NCI-H460 (cell line): Measurements from ENCODE around the gene NOL11. TPM values are rescaled to one million over a fixed set of nuclear protein-coding genes. Genes with fewer than 3 reads are reported as not detected.
"Not testable (repeated sequence)": the region's sequence is repeated elsewhere in the genome, so short reads cannot be mapped to it uniquely, and the experiment has no call there.

Experiments
- DNase-seq: peaks from one replicate; pipeline ENCODE4 v3.0.0-alpha.2; 2016; ENCODE audit warnings: low read depth; ENCODE audit errors: extremely low read depth
- small RNA-seq, 2 experiments: library from RNA; depleted of rRNA; stranded (forward); fragments of <200 nt; gene quantifications; one replicate each; pipeline ENCODE3, GENCODE V24; 2014
- total RNA-seq: library from RNA; depleted of rRNA; stranded (reverse); fragments of >200 nt; shearing (Covaris generic); gene quantifications from 2 replicates; pipeline ENCODE4 v1.2.3, GENCODE V29; 2014; rRNA removed

The NOL11 gene
- total RNA-seq, 1 experiment from 2014 or later = 53.8 TPM

- not testable (repeated sequence) for DNase-seq
Measured at GRCh38 chr17:67752160-67752559, 34.4 kb downstream of the NOL11 start.

- DNase-seq = no peak
Measured at GRCh38 chr17:67753026-67753425, 35.3 kb downstream of the NOL11 start.

DNA sequence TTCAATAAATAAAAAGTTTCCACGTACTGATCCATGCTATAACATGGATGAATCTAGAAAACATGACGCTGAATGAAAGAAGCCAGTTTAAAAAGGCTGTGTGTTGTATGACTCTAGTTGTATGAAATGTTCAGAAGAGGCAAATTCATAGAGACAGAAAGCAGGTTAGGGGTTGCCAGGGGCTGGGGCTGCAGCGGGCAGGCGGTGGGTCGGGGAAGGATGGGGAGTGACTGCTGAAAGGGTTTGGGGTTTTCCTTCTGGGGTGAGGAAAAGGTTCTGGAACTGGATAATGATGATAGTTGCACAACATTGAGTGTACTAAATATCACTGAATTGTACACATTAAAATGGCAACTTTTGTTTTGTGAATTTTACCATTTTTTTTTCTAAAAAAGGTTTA is 36.3 kb downstream of the NOL11 start:
- DNase-seq = no peak

- DNase-seq = not testable (repeated sequence)
Measured at GRCh38 chr17:67754686-67755085, 37.0 kb downstream of the NOL11 start.

DNA sequence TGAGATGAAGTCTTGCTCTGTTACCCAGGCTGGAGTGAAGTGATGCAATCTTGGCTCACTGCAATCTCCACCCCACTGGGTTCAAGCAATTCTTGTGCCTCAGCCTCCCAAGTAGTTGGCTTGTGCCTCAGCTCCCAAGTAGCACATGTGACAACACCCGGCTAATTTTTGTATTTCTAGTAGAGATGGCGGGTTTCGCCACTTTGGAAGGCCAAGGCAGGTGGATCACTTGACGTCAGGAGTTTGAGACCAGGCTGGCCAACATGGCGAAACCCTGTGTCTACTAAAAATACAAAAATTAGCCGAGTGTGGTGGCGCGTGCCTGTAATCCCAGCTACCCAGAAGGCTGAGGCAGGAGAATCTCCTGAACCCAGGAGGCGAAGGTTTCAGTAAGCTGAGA is 39.0 kb downstream of the NOL11 start:
- DNase-seq = not testable (repeated sequence)

DNA sequence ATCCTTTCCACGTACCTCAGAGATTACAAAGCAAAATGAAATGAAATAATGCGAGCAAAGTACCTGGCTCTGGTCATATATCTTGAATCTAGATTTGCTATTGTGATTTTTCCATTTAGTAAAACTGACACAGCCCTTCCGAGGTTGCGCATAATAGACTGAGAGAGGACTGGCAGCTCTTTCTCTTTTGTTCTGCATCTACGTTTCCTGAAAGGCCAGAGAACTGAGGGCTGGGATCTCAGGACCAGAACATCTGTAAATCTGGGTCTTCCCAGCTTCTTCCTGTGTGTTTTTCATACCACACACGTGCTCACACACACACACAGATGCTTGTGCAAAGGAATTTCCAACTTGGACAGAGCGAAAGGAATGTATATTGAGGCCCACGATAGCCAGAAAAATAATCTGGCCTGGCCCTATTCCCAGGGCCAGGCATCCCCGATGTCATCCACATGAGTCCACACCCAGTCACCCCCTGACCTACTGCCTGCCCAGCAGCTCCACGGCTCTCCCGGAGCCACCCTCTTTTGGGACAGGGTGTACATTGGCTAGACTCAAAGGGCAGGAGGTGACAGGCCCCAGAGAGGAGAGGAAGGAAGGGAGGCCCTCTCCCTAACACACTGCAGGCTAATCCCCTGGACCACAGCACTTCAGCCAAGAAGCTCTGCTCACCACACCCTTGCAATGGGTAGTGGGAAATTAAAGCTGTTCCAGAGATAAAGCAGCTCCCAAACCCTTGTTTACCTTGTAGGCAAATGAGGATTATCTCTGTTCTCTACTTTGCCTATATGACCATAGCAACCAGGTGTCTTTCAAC is 41.8 kb downstream of the NOL11 start:
- no peak for DNase-seq

DNA sequence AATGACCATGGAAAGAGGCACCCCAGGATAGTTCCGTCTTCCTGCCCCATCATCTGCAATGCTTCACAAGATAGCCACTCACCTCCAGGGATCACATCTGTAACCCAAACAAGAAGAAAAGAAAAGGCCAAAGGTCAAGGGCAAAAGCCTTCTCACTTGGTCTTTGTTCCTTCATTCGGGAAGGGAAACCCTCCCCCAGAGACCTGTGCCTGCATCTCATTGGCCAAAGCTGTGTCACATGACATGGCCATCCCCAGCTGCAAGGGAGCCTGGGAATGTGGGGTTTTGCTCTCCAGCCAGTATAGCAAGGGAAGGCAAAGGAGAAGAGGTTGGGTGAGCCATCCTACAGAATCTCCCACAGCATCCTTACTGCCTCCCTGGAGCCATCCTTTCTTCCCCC is 47.9 kb downstream of the NOL11 start:
- DNase-seq = no peak

DNA sequence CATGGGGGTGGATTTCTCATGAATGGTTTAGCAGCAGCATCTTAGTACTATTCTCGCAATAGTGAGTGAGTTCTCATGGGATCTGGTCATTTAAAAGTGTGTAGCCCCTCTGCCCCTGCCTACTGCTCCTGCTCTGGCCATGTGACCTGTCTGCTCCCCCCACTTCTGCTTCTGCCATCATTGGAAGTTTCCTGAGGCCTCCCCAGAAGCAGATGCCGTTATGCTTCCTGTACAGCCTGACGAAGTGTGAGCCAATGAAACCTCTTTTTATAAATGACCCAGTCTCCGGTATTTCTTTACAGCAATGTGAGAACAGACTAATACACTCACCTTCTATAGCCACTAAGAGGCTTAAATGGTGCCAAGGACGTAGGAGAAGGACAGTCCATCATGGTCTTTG is 51.5 kb downstream of the NOL11 start:
- no peak for DNase-seq

GRCh38 chr17:67770539-67770938 is 52.8 kb downstream of the NOL11 start:
- no peak for DNase-seq

DNA sequence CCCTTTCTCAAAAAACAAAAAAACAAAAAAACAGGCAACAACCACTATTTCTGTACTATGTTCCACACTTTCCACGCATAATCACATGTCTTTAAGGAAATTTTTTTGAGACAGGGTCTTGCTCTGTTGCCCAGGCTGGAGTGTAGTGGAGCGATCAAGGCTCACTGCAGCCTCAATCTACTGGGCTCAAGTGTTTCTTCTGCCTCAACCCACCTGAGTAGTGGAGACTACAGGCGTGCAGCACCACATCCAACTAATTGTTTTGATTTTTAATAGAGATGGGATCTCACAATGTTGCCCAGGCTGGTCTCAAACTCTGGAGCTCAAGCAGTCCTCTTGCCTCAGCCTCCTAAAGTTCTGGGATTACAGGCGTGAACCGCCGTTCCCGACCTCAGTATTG is 54.9 kb downstream of the NOL11 start:
- DNase-seq = no peak

DNA sequence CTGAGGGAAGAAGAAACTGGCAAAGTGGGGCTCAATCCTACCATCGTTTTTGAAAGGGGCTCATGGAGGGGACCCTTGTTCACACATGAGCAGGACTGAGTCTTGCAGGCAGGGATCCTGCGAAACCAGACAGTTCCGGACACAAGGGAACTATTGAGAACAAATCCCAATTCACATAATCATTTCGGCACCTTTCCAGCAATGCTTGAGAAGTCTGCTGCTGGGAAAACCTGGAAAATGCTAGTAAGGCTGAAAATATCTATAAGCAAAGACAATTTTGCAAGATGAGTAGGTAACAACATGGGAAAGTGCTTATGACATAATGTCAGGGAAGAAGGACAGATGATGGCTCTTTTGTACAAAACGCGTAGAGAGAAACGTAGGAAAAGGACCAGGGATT is 55.5 kb downstream of the NOL11 start:
- DNase-seq = no peak

- peak; percentile 21 for DNase-seq
Measured at GRCh38 chr17:67779098-67779672, 61.4 kb downstream of the NOL11 start.

DNA sequence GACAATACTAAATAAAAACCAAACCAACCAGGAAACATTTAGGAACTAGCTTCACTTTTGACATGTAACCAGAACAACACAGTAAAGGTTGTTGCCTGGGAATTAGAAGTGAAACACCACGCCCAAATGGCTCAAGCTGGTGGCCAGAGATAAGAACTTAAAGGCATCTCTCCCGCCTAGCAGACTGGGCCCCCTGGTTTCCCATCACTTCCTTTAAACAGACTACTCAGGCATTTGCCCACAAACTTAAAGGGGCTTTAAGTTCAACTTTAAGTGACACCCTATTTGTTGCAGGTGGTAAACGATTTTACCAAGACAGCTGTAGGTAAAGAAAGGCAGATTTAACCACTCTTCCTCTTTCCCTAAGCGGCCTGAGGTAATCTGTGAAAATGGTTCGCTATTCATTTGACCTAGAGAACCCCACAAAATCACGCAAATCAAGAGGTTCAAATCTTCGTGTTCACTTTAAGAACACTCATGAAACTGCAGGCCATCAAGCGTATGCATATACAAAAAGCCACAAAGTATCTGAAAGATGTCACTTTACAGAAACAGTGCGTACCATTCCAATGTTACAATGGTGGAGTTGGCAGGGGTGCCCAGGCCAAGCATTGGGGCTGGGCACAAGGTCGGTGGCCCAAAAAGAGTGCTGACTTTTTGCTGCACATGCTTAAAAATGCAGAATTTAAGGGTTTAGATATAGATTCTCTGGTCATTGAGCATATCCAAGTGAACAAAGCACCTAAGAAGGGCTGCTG is 66.8 kb downstream of the NOL11 start:
- no peak for DNase-seq

DNA sequence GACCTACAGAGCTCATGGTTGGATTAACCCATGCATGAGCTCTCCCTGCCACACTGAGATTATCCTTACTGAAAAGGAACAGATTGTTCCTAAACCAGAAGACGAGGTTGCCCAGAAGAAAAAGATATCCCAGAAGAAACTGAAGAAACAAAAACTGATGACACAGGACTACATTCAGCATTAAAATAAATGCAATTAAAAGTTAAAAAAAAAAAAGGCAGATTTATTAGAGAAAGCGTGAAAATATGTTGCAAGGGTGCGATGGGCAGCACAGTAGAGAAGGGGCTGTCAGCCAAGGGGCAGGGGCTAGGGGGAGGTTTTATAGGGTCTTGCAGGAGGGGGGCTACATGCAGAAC is 67.4 kb downstream of the NOL11 start:
- DNase-seq = no peak

DNA sequence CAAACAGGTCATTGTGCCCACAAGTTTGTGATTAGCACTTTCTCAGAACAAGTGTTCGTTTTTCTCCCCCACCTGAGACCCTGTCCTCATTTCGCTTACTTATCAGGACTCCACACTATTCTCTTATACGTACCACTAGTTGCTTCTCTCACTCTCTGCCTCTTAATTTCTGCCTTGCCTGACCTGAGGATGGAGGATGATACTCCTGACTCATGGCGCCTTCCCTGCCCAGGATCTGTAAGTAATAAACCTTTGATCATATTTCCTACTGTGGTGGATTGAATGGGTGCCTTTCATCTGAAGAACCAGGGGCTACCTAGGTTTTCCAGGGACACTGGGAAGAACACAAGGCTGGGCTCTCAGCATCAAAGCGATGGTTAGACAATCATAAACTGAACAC is 67.8 kb downstream of the NOL11 start:
- no peak for DNase-seq

Small RNA genes within 50 kb of the gene (small RNA-seq; reads per million reads assigned to genes)
- 1.6 to 4.2 reads per million in 2 experiments for gene SNORA38B

Other genes starting within 250 kb of the NOL11 start
- 31.7 and 33.6 TPM in 2 replicates for gene BPTF, start 107.6 kb downstream of the NOL11 start, total RNA-seq